Heart left ventricle (tissue), 16 donors: ENCODE results near the gene ATXN2. TPM values are rescaled to one million over a fixed set of nuclear protein-coding genes. Genes with fewer than 3 reads are reported as not detected.

Source experiments
- ATAC-seq, 4 donors: fragments of 200-7000 bp; cut with Tn5 transposase; one replicate each; pipeline ENCODE4 v1.9.1; 2020 to 2022; ENCODE audit warnings: moderate library complexity in 4 of 4, mild to moderate bottlenecking in 3 of 4, moderate number of reproducible peaks in 1 of 4
- DNase-seq, 5 donors: peaks; one replicate each; pipeline ENCODE4 v3.0.0-alpha.2; 2020
- H3K27ac ChIP-seq, 12 donors: fragments of 200-600 bp; sonication (generic) in 4 of 12; one replicate each; pipeline versions ENCODE4 v1.5.0 to v1.8.0; 2016 to 2022; ENCODE audit warnings: mild to moderate bottlenecking in 2 of 12
- H3K27me3 ChIP-seq, 9 donors: fragments of 200-600 bp; sonication (generic) in 2 of 9; one replicate each; pipeline versions ENCODE4 v1.5.1 to v1.8.0; 2016 to 2022; ENCODE audit warnings: mild to moderate bottlenecking in 3 of 9
- H3K36me3 ChIP-seq, 9 donors: fragments of 200-600 bp; sonication (generic) in 2 of 9; one replicate each; pipeline versions ENCODE4 v1.5.0 to v1.8.0; 2018 to 2022; ENCODE audit warnings: mild to moderate bottlenecking in 2 of 9
- H3K4me1 ChIP-seq, 12 donors: fragments of 200-600 bp; sonication (generic) in 4 of 12; one replicate each; pipeline versions ENCODE4 v1.5.0 to v1.8.0; 2016 to 2022; ENCODE audit warnings: mild to moderate bottlenecking in 3 of 12
- H3K4me3 ChIP-seq, 12 donors: fragments of 200-600 bp; sonication (generic) in 4 of 12; one replicate each; pipeline versions ENCODE4 v1.5.0 to v1.8.0; 2017 to 2022; ENCODE audit warnings: mild to moderate bottlenecking in 9 of 12, moderate library complexity in 4 of 12
- H3K9me3 ChIP-seq, 12 donors: fragments of 200-600 bp; sonication (generic) in 4 of 12; one replicate each; pipeline versions ENCODE4 v1.5.0 to v1.8.0; 2016 to 2022; ENCODE audit warnings: mild to moderate bottlenecking in 1 of 12
- POLR2A ChIP-seq, 2 donors: fragments of 450-650 bp; IDR thresholded peaks; one replicate each; pipeline ENCODE4 v1.6.1; 2017; ENCODE audit warnings: antibody characterized with exemption in 2 of 2, mild to moderate bottlenecking in 2 of 2, moderate library complexity in 2 of 2
- WGBS, 4 donors: extraction: QIAGEN DNeasy Blood & Tissue Kit in 2 of 4; methylation state at CpG; one replicate each; pipeline versions ENCODE4 v1.1.5 to v1.1.7; 2013 to 2018; 5-methylcytosine and 5-hydroxymethylcytosine counted together
- intact Hi-C, 10 donors: fragments of 100-400 bp; cut with DNase I; formaldehyde crosslinking; loops; one replicate each; pipeline versions ENCODE4 v1.11.1 to v1.14.2; 2022
- long read RNA-seq, 3 donors: library from polyadenylated mRNA; unstranded; transcript quantifications; one replicate each; pipeline ENCODE4 v2.0.0, GENCODE V29; 2020 to 2021
- polyA plus RNA-seq, 2 donors: library from polyadenylated mRNA; stranded (reverse); fragments of 200-250 nt; gene quantifications; one replicate each; pipeline ENCODE4 v1.2.3, GENCODE V29; 2013
- total RNA-seq, 9 donors: library from RNA; depleted of rRNA in 2 of 9; stranded (reverse); fragments of >200 nt in 2 of 9; fragmentation: NEBNext Ultra II Directional in 3 of 9; extraction: Animal tissue kit (Norgen Biotek cat#: 25700) in 3 of 9; gene quantifications; one replicate each; pipeline versions ENCODE4 v1.1.0 to v1.2.4, GENCODE V29; 2016 to 2023
- TF ChIP-seq, protein P1 (sequence below), 12 donors: fragments of 200-600 bp; sonication (generic) in 4 of 12; IDR thresholded peaks; one replicate each; pipeline versions ENCODE4 v1.5.0 to v1.8.0; 2018 to 2022; ENCODE audit warnings: antibody characterized with exemption in 12 of 12, mild to moderate bottlenecking in 5 of 12
- donor health status: ischemic (EF 13 %, LVEDD 7.1; RV severe dilation, severe dysfunction).
- donor health status: healthy with polysubstance abuse.
- donor health status: DM: no; HTN: yes; CAD: no.
- donor health status: DM: no; HTN: no; CAD: no.
- donor health status: ischemic (EF 25% LVEDD 6.9; RV normal size, moderate dysfunction).
- donor health status: ischemic (EF 25% LVEDD 5.7; RV mildly dilated, moderate dysfunction).
- donor health status: healthy.
- donor health status: DM: yes; HTN: yes; CAD: no.
- donor health status: ischemic (EF 35%, LVEDD 5.7; RV mildly dilated, moderate dysfunction).
- donor health status: nonischemic (EF 11% LVEDD 7.7; RV severe dilation, severe dysfunction).
- donor health status: DM: yes; HTN: yes; CAD: no.
- donor health status: PGD.
- donor health status: ischemic (EF 29% LVEDD 5.4; RV normal size, mild dysfunction).
- donor health status: nonischemic (EF 23%, LVEDD 6.1; RV moderate dilation, normal function).

The ATXN2 gene, protein sequence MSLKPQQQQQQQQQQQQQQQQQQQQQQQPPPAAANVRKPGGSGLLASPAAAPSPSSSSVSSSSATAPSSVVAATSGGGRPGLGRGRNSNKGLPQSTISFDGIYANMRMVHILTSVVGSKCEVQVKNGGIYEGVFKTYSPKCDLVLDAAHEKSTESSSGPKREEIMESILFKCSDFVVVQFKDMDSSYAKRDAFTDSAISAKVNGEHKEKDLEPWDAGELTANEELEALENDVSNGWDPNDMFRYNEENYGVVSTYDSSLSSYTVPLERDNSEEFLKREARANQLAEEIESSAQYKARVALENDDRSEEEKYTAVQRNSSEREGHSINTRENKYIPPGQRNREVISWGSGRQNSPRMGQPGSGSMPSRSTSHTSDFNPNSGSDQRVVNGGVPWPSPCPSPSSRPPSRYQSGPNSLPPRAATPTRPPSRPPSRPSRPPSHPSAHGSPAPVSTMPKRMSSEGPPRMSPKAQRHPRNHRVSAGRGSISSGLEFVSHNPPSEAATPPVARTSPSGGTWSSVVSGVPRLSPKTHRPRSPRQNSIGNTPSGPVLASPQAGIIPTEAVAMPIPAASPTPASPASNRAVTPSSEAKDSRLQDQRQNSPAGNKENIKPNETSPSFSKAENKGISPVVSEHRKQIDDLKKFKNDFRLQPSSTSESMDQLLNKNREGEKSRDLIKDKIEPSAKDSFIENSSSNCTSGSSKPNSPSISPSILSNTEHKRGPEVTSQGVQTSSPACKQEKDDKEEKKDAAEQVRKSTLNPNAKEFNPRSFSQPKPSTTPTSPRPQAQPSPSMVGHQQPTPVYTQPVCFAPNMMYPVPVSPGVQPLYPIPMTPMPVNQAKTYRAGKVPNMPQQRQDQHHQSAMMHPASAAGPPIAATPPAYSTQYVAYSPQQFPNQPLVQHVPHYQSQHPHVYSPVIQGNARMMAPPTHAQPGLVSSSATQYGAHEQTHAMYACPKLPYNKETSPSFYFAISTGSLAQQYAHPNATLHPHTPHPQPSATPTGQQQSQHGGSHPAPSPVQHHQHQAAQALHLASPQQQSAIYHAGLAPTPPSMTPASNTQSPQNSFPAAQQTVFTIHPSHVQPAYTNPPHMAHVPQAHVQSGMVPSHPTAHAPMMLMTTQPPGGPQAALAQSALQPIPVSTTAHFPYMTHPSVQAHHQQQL
- total RNA-seq = 10 to 100 TPM; 34.7 to 59.3 (median 48.8) TPM
- polyA plus RNA-seq = 10 to 100 TPM; 23.6 to 35.0 TPM
- long read RNA-seq, donor 1, full-length matches to known transcripts = 1 of 23 reads
- long read RNA-seq, donor 1, partial matches to known transcripts = 16 of 23 reads
- long read RNA-seq, donor 1, other reads (novel, unspliced or antisense) = 6 of 23 reads
- long read RNA-seq, donor 2, partial matches to known transcripts = 12 of 31 reads
- long read RNA-seq, donor 2, other reads (novel, unspliced or antisense) = 19 of 31 reads
- long read RNA-seq, donor 3, partial matches to known transcripts = 18 of 28 reads
- long read RNA-seq, donor 3, other reads (novel, unspliced or antisense) = 10 of 28 reads

DNA sequence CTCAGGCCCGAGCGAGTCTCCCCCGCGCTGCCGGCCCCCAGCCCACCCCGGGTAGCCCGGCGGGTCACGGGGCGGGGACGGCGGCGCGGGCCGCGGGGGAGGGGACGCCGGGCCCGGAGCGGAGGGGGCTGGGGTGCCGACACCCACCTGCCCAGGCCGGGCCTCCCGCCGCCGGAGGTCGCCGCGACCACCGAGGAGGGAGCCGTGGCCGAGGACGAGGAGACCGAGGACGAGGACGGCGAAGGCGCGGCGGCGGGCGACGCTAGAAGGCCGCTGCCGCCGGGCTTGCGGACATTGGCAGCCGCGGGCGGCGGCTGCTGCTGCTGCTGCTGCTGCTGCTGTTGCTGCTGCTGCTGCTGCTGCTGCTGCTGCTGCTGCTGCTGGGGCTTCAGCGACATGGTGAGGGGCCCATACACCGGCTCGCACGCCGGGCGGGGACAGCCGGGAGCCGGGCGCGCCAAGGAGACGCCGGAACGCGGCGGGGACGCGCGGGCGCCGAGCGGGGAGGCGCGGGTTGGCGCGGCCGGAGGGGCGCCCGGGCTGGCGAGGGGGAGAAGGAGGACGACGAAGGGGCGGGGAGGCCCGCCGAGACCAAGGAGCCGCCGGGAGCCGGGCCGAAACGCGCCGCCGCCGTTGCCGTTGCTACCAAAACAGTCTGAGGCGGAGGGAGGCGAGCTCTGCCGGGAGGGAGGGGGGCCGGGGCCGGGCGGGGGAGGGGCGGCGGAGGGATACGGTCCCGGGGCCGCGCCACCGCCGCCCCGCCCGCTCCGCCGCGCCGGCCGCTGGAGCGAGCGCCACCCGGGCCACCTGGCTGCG is at the start of gene ATXN2:
Gene ATXN2 (minus strand): TSS at position 679 of the 816 bp plus-strand sequence. CDS start 281 bp downstream, at position 398.
- H3K4me1 ChIP-seq = peaks cover 0 to 51% (median 38%) of the 10 kb centered on the region in 12 donors
- peak within 1 kb of the TSS; percentile 93 to 100 (median 98) for H3K27ac ChIP-seq
- no peaks in the 10 kb centered on the region for H3K9me3 ChIP-seq
- ATAC-seq (peak in 2 of 4 donors; percentile 58 to 72), DNase-seq (peak; percentile 67 to 86 (median 80))
- TF ChIP-seq, protein P1, sequence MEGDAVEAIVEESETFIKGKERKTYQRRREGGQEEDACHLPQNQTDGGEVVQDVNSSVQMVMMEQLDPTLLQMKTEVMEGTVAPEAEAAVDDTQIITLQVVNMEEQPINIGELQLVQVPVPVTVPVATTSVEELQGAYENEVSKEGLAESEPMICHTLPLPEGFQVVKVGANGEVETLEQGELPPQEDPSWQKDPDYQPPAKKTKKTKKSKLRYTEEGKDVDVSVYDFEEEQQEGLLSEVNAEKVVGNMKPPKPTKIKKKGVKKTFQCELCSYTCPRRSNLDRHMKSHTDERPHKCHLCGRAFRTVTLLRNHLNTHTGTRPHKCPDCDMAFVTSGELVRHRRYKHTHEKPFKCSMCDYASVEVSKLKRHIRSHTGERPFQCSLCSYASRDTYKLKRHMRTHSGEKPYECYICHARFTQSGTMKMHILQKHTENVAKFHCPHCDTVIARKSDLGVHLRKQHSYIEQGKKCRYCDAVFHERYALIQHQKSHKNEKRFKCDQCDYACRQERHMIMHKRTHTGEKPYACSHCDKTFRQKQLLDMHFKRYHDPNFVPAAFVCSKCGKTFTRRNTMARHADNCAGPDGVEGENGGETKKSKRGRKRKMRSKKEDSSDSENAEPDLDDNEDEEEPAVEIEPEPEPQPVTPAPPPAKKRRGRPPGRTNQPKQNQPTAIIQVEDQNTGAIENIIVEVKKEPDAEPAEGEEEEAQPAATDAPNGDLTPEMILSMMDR (IDR thresholded peaks at IDR 0.05) = no peak
- no peak for TF ChIP-seq POLR2A (IDR thresholded peaks at IDR 0.05)
- H3K36me3 ChIP-seq = no peaks in the 10 kb centered on the region
- 0 to 1% (median 0%) methylated on average over 4 to 119 of the region's 119 CpGs for WGBS, 4 donors
- H3K27me3 ChIP-seq = no peaks in the 10 kb centered on the region
- H3K4me3 ChIP-seq = peak within 1 kb of the TSS; percentile 72 to 98 (median 96)
- intact Hi-C loops = loop anchor here in 2 of 10 donors (5.0 kb wide), 2 partner anchors 38 to 42 kb away; no protein-coding TSS in a partner anchor

DNA sequence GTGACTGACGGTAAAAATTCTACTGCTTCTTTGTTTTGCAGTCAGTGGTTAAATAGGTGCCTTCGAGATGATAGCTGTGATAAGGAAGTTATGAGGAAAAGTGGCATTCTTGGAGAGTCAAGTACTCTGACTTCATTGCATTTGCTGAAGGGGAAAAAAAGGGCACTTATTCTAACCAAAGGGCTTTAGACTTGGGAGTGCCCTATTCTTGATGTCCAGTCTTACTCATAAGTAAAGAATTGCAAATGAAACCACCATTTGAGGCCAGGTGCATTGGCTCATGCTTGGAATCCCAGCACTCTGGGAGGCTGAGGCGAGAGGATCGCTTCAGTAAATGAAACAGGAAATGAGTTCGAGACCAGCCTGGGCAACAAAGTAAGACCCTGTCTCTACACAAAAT is 46.3 kb upstream of the ATXN2 start:
- Histone ChIP-seq H3K27me3 (no peaks in the 10 kb centered on the region), H3K27ac (no peak overlapping the region), H3K36me3 (peaks cover 0 to 96% (median 86%) of the 10 kb centered on the region in 9 donors), H3K4me1 (peaks cover 0 to 17% (median 7%) of the 10 kb centered on the region in 12 donors), H3K9me3 (no peaks in the 10 kb centered on the region), H3K4me3 (no peak overlapping the region)
- no peak for DNase-seq
- intact Hi-C loops = no loop called here
- TF ChIP-seq, protein P1 (IDR thresholded peaks at IDR 0.05) = no peak
- no peak for TF ChIP-seq POLR2A (IDR thresholded peaks at IDR 0.05)
- no peak for ATAC-seq
- 93 to 97% (median 96%) methylated on average over 5 of the region's 5 CpGs for WGBS, 4 donors

DNA sequence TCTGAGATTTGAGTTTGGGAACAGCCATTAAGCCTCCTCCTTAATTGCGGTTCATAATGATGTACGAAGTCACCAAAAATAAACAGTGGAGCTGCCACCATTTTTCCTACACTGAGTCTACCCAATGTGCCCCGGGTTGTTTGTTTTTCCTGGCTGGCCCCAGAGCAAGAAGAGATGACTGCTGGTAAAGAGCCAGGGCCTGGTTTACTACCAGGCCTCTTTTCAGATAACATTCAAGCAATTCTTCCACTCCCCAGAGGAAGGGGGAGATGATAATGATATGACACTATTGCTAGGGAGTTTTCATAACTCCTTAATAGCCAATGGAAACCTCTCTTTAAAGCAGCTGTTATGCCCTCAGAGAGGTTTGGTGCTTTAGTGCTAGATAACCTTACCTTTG is 44.3 kb upstream of the ATXN2 start:
- peak in 2 of 5 donors; percentile 24 to 46 for DNase-seq
- Histone ChIP-seq H3K27me3 (no peaks in the 10 kb centered on the region), H3K9me3 (no peaks in the 10 kb centered on the region), H3K4me1 (peaks cover 0 to 19% (median 7%) of the 10 kb centered on the region in 12 donors), H3K4me3 (no peak overlapping the region), H3K36me3 (peaks cover 0 to 76% (median 70%) of the 10 kb centered on the region in 9 donors), H3K27ac (peak overlapping the region in 11 of 12 donors; percentile 7 to 75 (median 43))
- WGBS, 4 donors = 41 to 57% (median 43%) methylated on average over 3 of the region's 3 CpGs
- no peak for TF ChIP-seq POLR2A (IDR thresholded peaks at IDR 0.05)
- TF ChIP-seq, protein P1 (IDR thresholded peaks at IDR 0.05) = no peak
- intact Hi-C loops = no loop called here
- peak; percentile 48 to 86 (median 84) for ATAC-seq
